ACC112 (cell line): ENCODE data around the gene JAK1.
"Not testable (repeated sequence)": the region's sequence is repeated elsewhere in the genome, so short reads cannot be mapped to it uniquely, and the experiment has no call there.

ENCODE experiments used
- H2AFZ ChIP-seq: fragments of 200-600 bp; sonication (generic); one replicate; pipeline ENCODE4 v1.6.0; 2017; ENCODE audit warnings: antibody characterized with exemption, low read length; ENCODE audit not compliant: unreplicated experiment
- H3K27ac ChIP-seq: fragments of 200-600 bp; sonication (generic); 2 replicates; pipeline ENCODE4 v1.5.1; 2014; ENCODE audit warnings: low read depth, mild to moderate bottlenecking, antibody characterized with exemption, low read length, moderate library complexity
- H3K27me3 ChIP-seq: fragments of 200-600 bp; sonication (generic); 2 replicates; pipeline ENCODE4 v1.6.1; 2014; ENCODE audit warnings: mild to moderate bottlenecking, antibody characterized with exemption, low read length, moderate library complexity, mixed read lengths; ENCODE audit not compliant: insufficient read depth
- H3K36me3 ChIP-seq: fragments of 200-600 bp; sonication (generic); 2 replicates; pipeline ENCODE4 v1.6.1; 2016; ENCODE audit warnings: mild to moderate bottlenecking, antibody characterized with exemption, low read length, moderate library complexity, mixed read lengths; ENCODE audit not compliant: insufficient read depth
- H3K4me1 ChIP-seq: fragments of 200-600 bp; sonication (generic); one replicate; pipeline ENCODE4 v1.6.1; 2016; ENCODE audit warnings: low read length, mixed read lengths; ENCODE audit not compliant: insufficient read depth, unreplicated experiment, control insufficient read depth
- H3K4me3 ChIP-seq: fragments of 200-600 bp; sonication (generic); 2 replicates; pipeline ENCODE4 v1.5.1; 2014; ENCODE audit warnings: mild to moderate bottlenecking, low read depth, low read length
- H3K79me2 ChIP-seq: fragments of 200-600 bp; sonication (generic); one replicate; pipeline ENCODE4 v1.6.0; 2016; ENCODE audit warnings: low read length; ENCODE audit not compliant: control insufficient read depth, unreplicated experiment, insufficient read depth

JAK1 gene

GRCh38 chr1:64998425-64998948 is 32.1 kb upstream of the JAK1 start:
- not testable (repeated sequence) for H3K4me1 ChIP-seq, H3K79me2 ChIP-seq, H3K27me3 ChIP-seq, H3K36me3 ChIP-seq, H3K27ac ChIP-seq, H3K4me3 ChIP-seq, H2AFZ ChIP-seq

- no peaks in the 10 kb centered on the region for H3K79me2 ChIP-seq
- H3K27ac ChIP-seq = no peak overlapping the region
- no peaks in the 10 kb centered on the region for H3K36me3 ChIP-seq
- peaks cover 4% of the 10 kb centered on the region for H3K4me1 ChIP-seq
- H3K27me3 ChIP-seq = no peaks in the 10 kb centered on the region
- no peak overlapping the region for H3K4me3 ChIP-seq
- H2AFZ ChIP-seq = no peak overlapping the region
Observed at GRCh38 chr1:64996541-64997257, 30.4 kb upstream of the JAK1 start.

GRCh38 chr1:64995316-64995715 is 29.0 kb upstream of the JAK1 start:
- no peak overlapping the region for H3K4me3 ChIP-seq

GRCh38 chr1:64986903-64987871 is 20.8 kb upstream of the JAK1 start:
- Histone ChIP-seq H3K27me3 (no peaks in the 10 kb centered on the region), H3K27ac (no peak overlapping the region), H2AFZ (no peak overlapping the region), H3K36me3 (no peaks in the 10 kb centered on the region), H3K4me1 (peaks cover 5% of the 10 kb centered on the region), H3K79me2 (no peaks in the 10 kb centered on the region), H3K4me3 (no peak overlapping the region)

More at GRCh38 chr1:64995316-64995715, 29.0 kb upstream of the JAK1 start:
- no peaks in the 10 kb centered on the region for H3K36me3 ChIP-seq
- H3K79me2 ChIP-seq = no peaks in the 10 kb centered on the region
- H3K27me3 ChIP-seq = no peaks in the 10 kb centered on the region
- H2AFZ ChIP-seq = no peak overlapping the region
- no peak overlapping the region for H3K27ac ChIP-seq
- no peaks in the 10 kb centered on the region for H3K4me1 ChIP-seq

GRCh38 chr1:64984737-64985136 is 18.4 kb upstream of the JAK1 start:
- Histone ChIP-seq H3K4me1 (peaks cover 8% of the 10 kb centered on the region), H3K27me3 (no peaks in the 10 kb centered on the region), H3K36me3 (no peaks in the 10 kb centered on the region), H3K79me2 (no peaks in the 10 kb centered on the region), H3K27ac (no peak overlapping the region), H3K4me3 (no peak overlapping the region), H2AFZ (no peak overlapping the region)

- Histone ChIP-seq H3K36me3 (no peaks in the 10 kb centered on the region), H3K27ac (no peak overlapping the region), H2AFZ (no peak overlapping the region), H3K79me2 (no peaks in the 10 kb centered on the region), H3K4me3 (no peak overlapping the region), H3K27me3 (no peaks in the 10 kb centered on the region), H3K4me1 (peaks cover 8% of the 10 kb centered on the region)
Observed at GRCh38 chr1:64984106-64984505, 17.8 kb upstream of the JAK1 start.

GRCh38 chr1:64983110-64983509 is 16.8 kb upstream of the JAK1 start:
- Histone ChIP-seq H3K79me2 (no peaks in the 10 kb centered on the region), H3K4me1 (peaks cover 8% of the 10 kb centered on the region), H2AFZ (no peak overlapping the region), H3K27me3 (no peaks in the 10 kb centered on the region), H3K4me3 (no peak overlapping the region), H3K36me3 (no peaks in the 10 kb centered on the region), H3K27ac (no peak overlapping the region; the same call in 1 of the 2 replicates)

GRCh38 chr1:64981601-64982533 is 15.5 kb upstream of the JAK1 start:
- no peak overlapping the region for H3K4me3 ChIP-seq
- H2AFZ ChIP-seq = no peak overlapping the region
- no peaks in the 10 kb centered on the region for H3K79me2 ChIP-seq
- peaks cover 3% of the 10 kb centered on the region for H3K4me1 ChIP-seq
- no peaks in the 10 kb centered on the region for H3K36me3 ChIP-seq
- no peaks in the 10 kb centered on the region for H3K27me3 ChIP-seq
- H3K27ac ChIP-seq = no peak overlapping the region

- H3K4me1 ChIP-seq = peaks cover 3% of the 10 kb centered on the region
Observed at GRCh38 chr1:64980745-64981600, 14.6 kb upstream of the JAK1 start.

More at GRCh38 chr1:64980745-64981600, 14.6 kb upstream of the JAK1 start:
- no peak overlapping the region for H3K4me3 ChIP-seq
- no peak overlapping the region for H2AFZ ChIP-seq
- H3K36me3 ChIP-seq = no peaks in the 10 kb centered on the region
- H3K27me3 ChIP-seq = no peaks in the 10 kb centered on the region
- no peaks in the 10 kb centered on the region for H3K79me2 ChIP-seq
- no peak overlapping the region for H3K27ac ChIP-seq
